Activated CD8-positive, alpha-beta T cell treated with anti-CD3 and anti-CD28 coated beads for 36 hours (primary cell): Measurements from ENCODE around the gene MYO3B. TPM values are rescaled to one million over a fixed set of nuclear protein-coding genes. Genes with fewer than 3 reads are reported as not detected.

ENCODE experiments used
- ATAC-seq: fragments of 200-7000 bp; cut with Tn5 transposase; one replicate; pipeline ENCODE4 v1.10.0; 2021; ENCODE audit warnings: mild to moderate bottlenecking, moderate library complexity
- CTCF ChIA-PET: fragments of 350-600 bp; sonication (Branson Sonifier 250); formaldehyde crosslinking; loops from one replicate; lab custom pipeline; 2021; ENCODE audit warnings: antibody characterized with exemption; lab: Charles Lee
- POLR2A ChIA-PET: fragments of 350-600 bp; sonication (Branson Sonifier 250); formaldehyde crosslinking; loops from one replicate; lab custom pipeline; 2021; ENCODE audit warnings: antibody characterized with exemption; lab: Charles Lee
- DNase-seq: peaks from one replicate; pipeline ENCODE4 v3.0.0-alpha.2; 2020
- H3K27ac Mint-ChIP-seq: one replicate; pipeline ENCODE4 v1.8.0; 2021; ENCODE audit warnings: mild to moderate bottlenecking, mixed read lengths
- H3K27me3 Mint-ChIP-seq: one replicate; pipeline ENCODE4 v1.8.0; 2021; ENCODE audit warnings: mixed read lengths
- H3K36me3 Mint-ChIP-seq: one replicate; pipeline ENCODE4 v1.8.0; 2021; ENCODE audit warnings: low read depth, mixed read lengths
- H3K4me1 Mint-ChIP-seq: one replicate; pipeline ENCODE4 v1.8.0; 2021; ENCODE audit warnings: low read depth, mixed read lengths
- H3K4me3 Mint-ChIP-seq: one replicate; pipeline ENCODE4 v1.8.0; 2021; ENCODE audit warnings: mild to moderate bottlenecking, moderate library complexity, mixed read lengths
- H3K9me3 Mint-ChIP-seq: one replicate; pipeline ENCODE4 v1.8.0; 2021; ENCODE audit warnings: mixed read lengths
- CTCF ChIP-seq: fragments of 200-600 bp; IDR thresholded peaks from one replicate; pipeline ENCODE4 v1.8.0; 2022; ENCODE audit warnings: antibody characterized with exemption, mild to moderate bottlenecking
- intact Hi-C: fragments of 100-400 bp; cut with micrococcal nuclease; formaldehyde crosslinking; loops from one replicate; pipeline ENCODE4 v1.10.0; 2022
- total RNA-seq, 2 experiments: library from RNA; stranded (reverse); gene quantifications; one replicate each; pipeline ENCODE4 v1.2.3, GENCODE V29; 2021

MYO3B gene
- total RNA-seq, 2 experiments from 2014 or later, result 0.09 to 0.20 TPM

GRCh38 chr2:170313347-170313991, 135.5 kb downstream of the MYO3B start:
- no peaks in the 10 kb centered on the region for H3K36me3 Mint-ChIP-seq
- no peak for TF ChIP-seq CTCF
- no peak overlapping the region for H3K4me3 Mint-ChIP-seq
- no peaks in the 10 kb centered on the region for H3K9me3 Mint-ChIP-seq
- ATAC-seq (no peak), DNase-seq (no peak)
- ChIA-PET POLR2A (no interaction called here), CTCF (interaction anchor here (1.1 kb wide), 1 partner anchor 11 kb away, joined by 3 read pairs; no protein-coding TSS in a partner anchor)
- intact Hi-C loops, result no loop called here
- H3K27me3 Mint-ChIP-seq, result peaks cover 22% of the 10 kb centered on the region
- no peak overlapping the region for H3K27ac Mint-ChIP-seq
- peaks cover 4% of the 10 kb centered on the region for H3K4me1 Mint-ChIP-seq

- H3K36me3 Mint-ChIP-seq, result no peaks in the 10 kb centered on the region
- DNase-seq (no peak), ATAC-seq (no peak)
- no peak for TF ChIP-seq CTCF
- no peaks in the 10 kb centered on the region for H3K9me3 Mint-ChIP-seq
- intact Hi-C loops, result no loop called here
- POLR2A ChIA-PET, result no interaction called here
- H3K4me1 Mint-ChIP-seq, result peaks cover 4% of the 10 kb centered on the region
- no peak overlapping the region for H3K27ac Mint-ChIP-seq
- CTCF ChIA-PET, result interaction anchor here (1.1 to 1.6 kb wide), 2 partner anchors 10 to 66 kb away, joined by 3 to 6 read pairs; no protein-coding TSS in a partner anchor
- H3K4me3 Mint-ChIP-seq, result no peak overlapping the region
- peaks cover 25% of the 10 kb centered on the region for H3K27me3 Mint-ChIP-seq
Observed at GRCh38 chr2:170313992-170314348, 136.0 kb downstream of the MYO3B start.

GRCh38 chr2:170314744-170315447, 136.9 kb downstream of the MYO3B start:
- Mint-ChIP-seq H3K27ac (no peak overlapping the region), H3K9me3 (peaks cover 2% of the 10 kb centered on the region), H3K36me3 (no peaks in the 10 kb centered on the region), H3K4me3 (no peak overlapping the region), H3K4me1 (peaks cover 4% of the 10 kb centered on the region), H3K27me3 (peaks cover 27% of the 10 kb centered on the region)
- intact Hi-C loops, result no loop called here
- CTCF ChIA-PET, result interaction anchor here (1.6 kb wide), 1 partner anchor 65 kb away, joined by 6 read pairs; no protein-coding TSS in a partner anchor
- POLR2A ChIA-PET, result no interaction called here
- TF ChIP-seq CTCF, result no peak
- ATAC-seq (no peak), DNase-seq (no peak)

- intact Hi-C loops, result loop anchor here (5.0 kb wide), 1 partner anchor 491 kb away; no protein-coding TSS in a partner anchor
- ATAC-seq (no peak), DNase-seq (no peak)
- Mint-ChIP-seq H3K9me3 (peaks cover 5% of the 10 kb centered on the region), H3K36me3 (no peaks in the 10 kb centered on the region), H3K27me3 (peaks cover 14% of the 10 kb centered on the region), H3K27ac (no peak overlapping the region), H3K4me1 (peaks cover 4% of the 10 kb centered on the region), H3K4me3 (no peak overlapping the region)
- CTCF ChIA-PET, result interaction anchor here (0.9 to 1.0 kb wide), 2 partner anchors 491 to 493 kb away, joined by 3 read pairs; no protein-coding TSS in a partner anchor
- POLR2A ChIA-PET, result no interaction called here
- TF ChIP-seq CTCF, result no peak
Observed at GRCh38 chr2:170320948-170321347, 143.0 kb downstream of the MYO3B start.

GRCh38 chr2:170321526-170321925, 143.6 kb downstream of the MYO3B start:
- peaks cover 14% of the 10 kb centered on the region for H3K27me3 Mint-ChIP-seq
- no peak for TF ChIP-seq CTCF
- no peak for DNase-seq
- ChIA-PET POLR2A (no interaction called here), CTCF (interaction anchor here (0.9 to 1.0 kb wide), 2 partner anchors 491 to 492 kb away, joined by 3 read pairs; no protein-coding TSS in a partner anchor)
- H3K9me3 Mint-ChIP-seq, result peaks cover 5% of the 10 kb centered on the region
- H3K4me3 Mint-ChIP-seq, result no peak overlapping the region
- H3K4me1 Mint-ChIP-seq, result peaks cover 1% of the 10 kb centered on the region
- intact Hi-C loops, result loop anchor here (5.0 kb wide), 1 partner anchor 491 kb away; no protein-coding TSS in a partner anchor
- no peak overlapping the region for H3K27ac Mint-ChIP-seq
- H3K36me3 Mint-ChIP-seq, result no peaks in the 10 kb centered on the region
- ATAC-seq, result no peak
